Thyroid gland (tissue), 4 donors: ENCODE data around the gene TPD52L1. TPM values are rescaled to one million over a fixed set of nuclear protein-coding genes. Genes with fewer than 3 reads are reported as not detected.

Source experiments
- DNase-seq, 2 donors: peaks; one replicate each; pipeline ENCODE4 v3.0.0-alpha.2; 2019
- H3K27ac ChIP-seq, 3 donors: fragments of 200-600 bp; sonication (generic); 1 replicate in 2 of 3; 2 replicates in 1 of 3; pipeline ENCODE4 v1.5.1; 2016 to 2019; ENCODE audit warnings: mild to moderate bottlenecking in 1 of 3, moderate library complexity in 1 of 3
- H3K27me3 ChIP-seq: fragments of 200-600 bp; sonication (generic); one replicate; pipeline ENCODE4 v1.5.1; 2019
- H3K36me3 ChIP-seq, 2 donors: fragments of 200-600 bp; sonication (generic); one replicate each; pipeline ENCODE4 v1.5.1; 2016 to 2019
- H3K4me1 ChIP-seq, 2 donors: fragments of 200-600 bp; sonication (generic); one replicate each; pipeline ENCODE4 v1.5.1; 2017 to 2019
- H3K4me3 ChIP-seq, 3 donors: fragments of 200-600 bp; sonication (generic); replicated peaks in 1 of 3; 1 replicate in 2 of 3; 2 replicates in 1 of 3; pipeline ENCODE4 v1.5.1; 2016; ENCODE audit warnings: mild to moderate bottlenecking in 1 of 3
- H3K9me3 ChIP-seq: fragments of 200-600 bp; sonication (generic); one replicate; pipeline ENCODE4 v1.5.1; 2017
- CTCF ChIP-seq, 6 experiments: fragments of 200-600 bp in 3 of 6; fragments of 450-650 bp in 3 of 6; sonication (generic) in 3 of 6; IDR thresholded peaks; one replicate each; pipeline ENCODE4 v1.5.1; 2016 to 2019; ENCODE audit warnings: antibody characterized with exemption in 6 of 6, mild to moderate bottlenecking in 2 of 6, inconsistent platforms in 1 of 6, moderate library complexity in 1 of 6
- POLR2A ChIP-seq, 2 donors: fragments of 450-650 bp; IDR thresholded peaks; one replicate each; pipeline ENCODE4 v1.6.1; 2017; ENCODE audit warnings: antibody characterized with exemption in 2 of 2, mild to moderate bottlenecking in 2 of 2, moderate library complexity in 1 of 2
- WGBS, 2 donors: methylation state at CpG; one replicate each; pipeline ENCODE4 v1.1.5; 2017; 5-methylcytosine and 5-hydroxymethylcytosine counted together
- intact Hi-C: fragments of 100-400 bp; cut with DNase I; formaldehyde crosslinking; loops from one replicate; pipeline ENCODE4 v1.15.1; 2023
- total RNA-seq, 4 donors: library from RNA; depleted of rRNA; stranded (reverse); fragments of >200 nt; gene quantifications; one replicate each; pipeline ENCODE4 v1.2.3, GENCODE V29; 2016

Gene TPD52L1, protein sequence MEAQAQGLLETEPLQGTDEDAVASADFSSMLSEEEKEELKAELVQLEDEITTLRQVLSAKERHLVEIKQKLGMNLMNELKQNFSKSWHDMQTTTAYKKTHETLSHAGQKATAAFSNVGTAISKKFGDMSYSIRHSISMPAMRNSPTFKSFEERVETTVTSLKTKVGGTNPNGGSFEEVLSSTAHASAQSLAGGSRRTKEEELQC
- 100 to 1,000 TPM; 182 to 392 (median 293) TPM for total RNA-seq

DNA sequence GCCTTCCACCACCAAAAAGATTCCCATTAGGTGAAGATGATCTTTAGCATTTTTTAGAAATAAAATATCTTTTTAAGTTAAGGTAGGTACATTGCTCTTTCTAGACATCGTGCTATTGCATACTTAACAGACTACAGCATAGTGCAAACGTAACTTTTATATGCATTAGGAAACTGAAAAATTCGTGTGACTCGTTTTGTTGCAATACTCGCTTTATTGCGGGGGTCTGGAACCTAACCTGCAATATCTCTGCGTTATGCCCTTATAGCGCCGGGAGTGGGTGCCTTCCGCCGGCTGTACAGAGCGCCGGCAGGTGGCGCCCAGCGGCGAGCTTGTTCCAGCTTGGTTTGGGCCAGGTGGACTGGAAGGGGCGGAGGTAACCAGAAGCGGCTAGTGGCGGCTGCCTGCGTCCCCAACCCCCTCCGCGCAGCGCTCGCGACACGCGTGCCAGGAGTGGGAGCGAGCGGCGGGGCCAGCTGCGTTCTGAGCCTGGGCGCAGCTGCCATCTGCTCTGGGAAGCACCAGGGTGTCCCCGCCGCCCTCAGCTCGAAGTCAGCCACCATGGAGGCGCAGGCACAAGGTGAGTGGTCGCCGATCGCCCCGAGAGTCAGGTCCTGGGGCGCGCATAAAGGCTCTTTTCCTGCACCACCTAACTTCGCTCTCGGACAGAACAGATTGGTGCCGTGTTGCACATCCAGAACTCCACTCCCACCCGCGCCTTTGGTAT, at the start of gene TPD52L1:
TPD52L1 (plus strand) TSS at position 383 of the 727 bp plus-strand sequence; CDS start at position 562, 179 bp downstream.
- TF ChIP-seq CTCF (IDR thresholded peaks at IDR 0.05) (peak; percentile 69 to 94 (median 82)), POLR2A (IDR thresholded peaks at IDR 0.05) (peak; percentile 43 to 87)

GRCh38 chr6:125104425-125104824, 49.1 kb upstream of the TPD52L1 start:
- TF ChIP-seq CTCF (IDR thresholded peaks at IDR 0.05) (no peak), POLR2A (IDR thresholded peaks at IDR 0.05) (no peak)
- Histone ChIP-seq H3K9me3 (no peaks in the 10 kb centered on the region), H3K27ac (no peak overlapping the region), H3K4me3 (no peak overlapping the region), H3K27me3 (no peaks in the 10 kb centered on the region), H3K36me3 (no peaks in the 10 kb centered on the region), H3K4me1 (no peaks in the 10 kb centered on the region)
- intact Hi-C loops = no loop called here
- 76 to 80% methylated on average over 4 of the region's 4 CpGs for WGBS, 2 donors
- no peak for DNase-seq

More for the DNA sequence above, at the start of gene TPD52L1:
- Histone ChIP-seq H3K27ac (peak within 1 kb of the TSS; percentile 50 to 75 (median 70)), H3K4me1 (peaks cover 13 to 14% of the 10 kb centered on the region in 2 donors), H3K9me3 (no peaks in the 10 kb centered on the region), H3K27me3 (no peaks in the 10 kb centered on the region), H3K36me3 (no peaks in the 10 kb centered on the region), H3K4me3 (peak within 1 kb of the TSS; percentile 46 to 66 (median 63))
- 1% methylated on average over 25 to 44 of the region's 47 CpGs for WGBS, 2 donors
- peak; percentile 91 to 93 for DNase-seq
- intact Hi-C loops = loop anchor here (5.0 to 10.0 kb wide), 2 partner anchors 149 to 611 kb away; partner anchors contain the start of gene HDDC2

DNA sequence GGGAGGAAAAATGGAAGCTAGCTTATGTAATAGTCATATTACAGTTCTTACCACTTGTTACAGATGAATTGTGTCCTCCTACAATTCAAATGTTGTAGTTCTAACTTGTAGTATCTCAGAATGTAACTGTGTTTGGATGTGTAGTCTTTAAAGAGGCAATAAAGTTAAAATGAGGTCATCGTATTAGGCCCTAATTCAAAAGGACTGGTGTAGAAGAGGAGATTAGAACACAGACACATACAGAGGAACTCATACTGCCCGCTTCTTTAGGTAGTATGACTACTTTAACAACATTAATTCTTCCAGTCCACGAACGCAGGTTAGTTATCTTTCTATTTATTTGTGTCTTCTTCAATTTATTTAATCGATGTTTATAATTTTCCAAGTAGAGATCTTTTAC, 46.5 kb upstream of the TPD52L1 start:
- WGBS, 2 donors = 96 to 98% methylated on average over 5 of the region's 5 CpGs
- no peaks in the 10 kb centered on the region for H3K4me1 ChIP-seq
- no peaks in the 10 kb centered on the region for H3K36me3 ChIP-seq
- no peak overlapping the region for H3K4me3 ChIP-seq
- intact Hi-C loops = no loop called here
- no peak for TF ChIP-seq POLR2A (IDR thresholded peaks at IDR 0.05)
- TF ChIP-seq CTCF (IDR thresholded peaks at IDR 0.05) = no peak
- no peak for DNase-seq
- H3K27me3 ChIP-seq = no peaks in the 10 kb centered on the region
- H3K27ac ChIP-seq = no peak overlapping the region
- H3K9me3 ChIP-seq = no peaks in the 10 kb centered on the region

GRCh38 chr6:125107896-125108295, 45.7 kb upstream of the TPD52L1 start:
- H3K4me1 ChIP-seq = no peaks in the 10 kb centered on the region
- no peak overlapping the region for H3K4me3 ChIP-seq
- no peaks in the 10 kb centered on the region for H3K27me3 ChIP-seq
- no peak for DNase-seq
- 94 to 96% methylated on average over 3 of the region's 3 CpGs for WGBS, 2 donors
- no peaks in the 10 kb centered on the region for H3K9me3 ChIP-seq
- H3K27ac ChIP-seq = no peak overlapping the region
- TF ChIP-seq CTCF (IDR thresholded peaks at IDR 0.05) (no peak), POLR2A (IDR thresholded peaks at IDR 0.05) (no peak)
- H3K36me3 ChIP-seq = no peaks in the 10 kb centered on the region
- intact Hi-C loops = no loop called here

DNA sequence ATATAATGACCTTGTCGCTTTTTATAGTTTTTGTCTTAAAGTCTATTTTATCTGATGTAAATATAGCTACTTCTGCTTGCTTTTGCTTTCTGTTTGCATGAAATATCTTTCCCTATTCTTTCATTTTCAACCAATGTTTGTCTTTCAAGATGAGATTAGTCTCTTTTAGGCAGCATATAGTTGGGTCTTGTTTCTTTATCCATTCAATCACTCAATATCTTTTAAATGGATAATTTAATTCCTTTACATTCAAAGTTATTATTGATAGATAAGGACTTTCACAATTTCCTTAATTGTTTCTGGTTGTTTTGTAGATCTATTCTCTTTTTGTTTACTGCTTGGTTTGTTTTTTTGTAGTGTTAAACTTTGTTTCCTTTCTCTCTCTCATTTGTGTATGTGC, 43.5 kb upstream of the TPD52L1 start:
- Histone ChIP-seq H3K4me1 (no peaks in the 10 kb centered on the region), H3K9me3 (no peaks in the 10 kb centered on the region), H3K27ac (no peak overlapping the region), H3K36me3 (no peaks in the 10 kb centered on the region), H3K4me3 (no peak overlapping the region), H3K27me3 (no peaks in the 10 kb centered on the region)
- 93% methylated on average over 1 of the region's 1 CpG for WGBS, 2 donors
- DNase-seq = no peak
- TF ChIP-seq POLR2A (IDR thresholded peaks at IDR 0.05) = no peak
- TF ChIP-seq CTCF (IDR thresholded peaks at IDR 0.05) = no peak
- intact Hi-C loops = loop anchor here (5.0 kb wide), 1 partner anchor 238 kb away; no protein-coding TSS in a partner anchor
